HG03060 (cell line): ENCODE data around the gene MEGF11.

Source experiments
- ATAC-seq: cut with Tn5 transposase; IDR thresholded peaks from one replicate; pipeline ENCODE4 v1.9.1; 2021; ENCODE audit warnings: low read depth, moderate number of reproducible peaks; ENCODE audit not compliant: unreplicated experiment

Gene MEGF11

GRCh38 chr15:65845826-65846519 lies 407.6 kb downstream of the MEGF11 start:
- no peak for ATAC-seq
